Measurements from ENCODE around the gene ZFP90. TPM values are rescaled to one million over a fixed set of nuclear protein-coding genes. Genes with fewer than 3 reads are reported as not detected.

ZFP90 gene
- total RNA-seq, 1 experiment from 2014 or later: 12.8 TPM

- H2BK20ac ChIP-seq (ENCODE audit: low read depth, low read length, poor library complexity, severe bottlenecking): no peak overlapping the region
- no peaks in the 10 kb centered on the region for H3K79me1 ChIP-seq (ENCODE audit: insufficient read depth, low read depth, low read length, poor library complexity, severe bottlenecking)
- no peak overlapping the region for H3K14ac ChIP-seq (ENCODE audit: insufficient read depth, low read length)
- no peak overlapping the region for H2BK15ac ChIP-seq (ENCODE audit: low read depth, low read length)
- no CpG with 5 or more reads among the region's 8 CpGs for WGBS (ENCODE audit: extremely low coverage, insufficient read length, low lambda C conversion rate)
- TF ChIP-seq, protein P1, sequence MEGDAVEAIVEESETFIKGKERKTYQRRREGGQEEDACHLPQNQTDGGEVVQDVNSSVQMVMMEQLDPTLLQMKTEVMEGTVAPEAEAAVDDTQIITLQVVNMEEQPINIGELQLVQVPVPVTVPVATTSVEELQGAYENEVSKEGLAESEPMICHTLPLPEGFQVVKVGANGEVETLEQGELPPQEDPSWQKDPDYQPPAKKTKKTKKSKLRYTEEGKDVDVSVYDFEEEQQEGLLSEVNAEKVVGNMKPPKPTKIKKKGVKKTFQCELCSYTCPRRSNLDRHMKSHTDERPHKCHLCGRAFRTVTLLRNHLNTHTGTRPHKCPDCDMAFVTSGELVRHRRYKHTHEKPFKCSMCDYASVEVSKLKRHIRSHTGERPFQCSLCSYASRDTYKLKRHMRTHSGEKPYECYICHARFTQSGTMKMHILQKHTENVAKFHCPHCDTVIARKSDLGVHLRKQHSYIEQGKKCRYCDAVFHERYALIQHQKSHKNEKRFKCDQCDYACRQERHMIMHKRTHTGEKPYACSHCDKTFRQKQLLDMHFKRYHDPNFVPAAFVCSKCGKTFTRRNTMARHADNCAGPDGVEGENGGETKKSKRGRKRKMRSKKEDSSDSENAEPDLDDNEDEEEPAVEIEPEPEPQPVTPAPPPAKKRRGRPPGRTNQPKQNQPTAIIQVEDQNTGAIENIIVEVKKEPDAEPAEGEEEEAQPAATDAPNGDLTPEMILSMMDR (conservative IDR thresholded peaks at IDR 0.05): no peak
- H3T11ph ChIP-seq (ENCODE audit: low read length): no peak overlapping the region
- H3K9ac ChIP-seq (ENCODE audit: extremely low read depth, insufficient read length, low read length): no peak overlapping the region
- no peak overlapping the region for H2AK5ac ChIP-seq (ENCODE audit: insufficient read length, low read length)
- H3K4me3 Mint-ChIP-seq: no peak overlapping the region
- H3K56ac ChIP-seq (ENCODE audit: insufficient read length, low read depth, low read length): no peak overlapping the region
- H3K27ac Mint-ChIP-seq: no peak overlapping the region
- no peak overlapping the region for H4K91ac ChIP-seq (ENCODE audit: insufficient read length, low read depth, low read length)
- no peaks in the 10 kb centered on the region for H3K79me2 ChIP-seq (ENCODE audit: insufficient read depth, low read length)
- no peaks in the 10 kb centered on the region for H3K23me2 ChIP-seq (ENCODE audit: insufficient read length, low read depth, low read length, poor library complexity, severe bottlenecking)
- peaks cover 7 to 11% of the 10 kb centered on the region in 2 experiments; a peak in 4 of 5 replicates for H3K9me3 Mint-ChIP-seq
- peaks cover 0 to 3% of the 10 kb centered on the region in 2 experiments; a peak in 3 of 4 replicates for H3K4me1 Mint-ChIP-seq
- no peak overlapping the region for H2BK5ac ChIP-seq (ENCODE audit: insufficient read length, low read length)
- H3K27me3 Mint-ChIP-seq (ENCODE audit: low read depth): peaks cover 1% of the 10 kb centered on the region; the same call in 1 of the 2 replicates
- H3K36me3 Mint-ChIP-seq (ENCODE audit: insufficient read depth in 1 of 3, low read depth in 3 of 3): peaks cover 0 to 8% (median 3%) of the 10 kb centered on the region in 3 experiments; a peak in 5 of 7 replicates
- H3K4me2 ChIP-seq (ENCODE audit: insufficient read depth, insufficient read length, low read length): no peak overlapping the region
- H3K18ac ChIP-seq (ENCODE audit: insufficient read length, low read depth, low read length): no peak overlapping the region
- no peak overlapping the region for H2BK12ac ChIP-seq (ENCODE audit: insufficient read length, low read depth, low read length)
- H2BK120ac ChIP-seq (ENCODE audit: low read depth, low read length, poor library complexity, severe bottlenecking): no peak overlapping the region
- H4K20me1 ChIP-seq (ENCODE audit: control insufficient read depth, insufficient read depth, insufficient read length): no peaks in the 10 kb centered on the region
- H3K27ac ChIP-seq (ENCODE audit: insufficient read length, low read depth, low read length): no peak overlapping the region
- H4K5ac ChIP-seq (ENCODE audit: insufficient read length, low read depth, low read length): no peak overlapping the region
- H3K27me3 ChIP-seq (ENCODE audit: insufficient read depth, low read length): no peaks in the 10 kb centered on the region
- H3K4me1 ChIP-seq (ENCODE audit: insufficient read depth, low read length): no peaks in the 10 kb centered on the region
- H3K23ac ChIP-seq (ENCODE audit: insufficient read length, low read depth, low read length): no peak overlapping the region
- no peaks in the 10 kb centered on the region for H3K9me3 ChIP-seq (ENCODE audit: control insufficient read depth, low read depth, low read length)
- H2AFZ ChIP-seq (ENCODE audit: low read length): no peak overlapping the region
- DNase-seq: no peak
- H4K8ac ChIP-seq (replicated peaks; ENCODE audit: insufficient read length, low read depth, low read length): no peak overlapping the region
- no peak overlapping the region for H3K4ac ChIP-seq (ENCODE audit: low read depth, low read length)
Measured at GRCh38 chr16:68496689-68497088, 42.4 kb upstream of the ZFP90 start.

Data from H9 (cell line).